ENCODE results near the gene CFAP221.

CFAP221 gene

DNA sequence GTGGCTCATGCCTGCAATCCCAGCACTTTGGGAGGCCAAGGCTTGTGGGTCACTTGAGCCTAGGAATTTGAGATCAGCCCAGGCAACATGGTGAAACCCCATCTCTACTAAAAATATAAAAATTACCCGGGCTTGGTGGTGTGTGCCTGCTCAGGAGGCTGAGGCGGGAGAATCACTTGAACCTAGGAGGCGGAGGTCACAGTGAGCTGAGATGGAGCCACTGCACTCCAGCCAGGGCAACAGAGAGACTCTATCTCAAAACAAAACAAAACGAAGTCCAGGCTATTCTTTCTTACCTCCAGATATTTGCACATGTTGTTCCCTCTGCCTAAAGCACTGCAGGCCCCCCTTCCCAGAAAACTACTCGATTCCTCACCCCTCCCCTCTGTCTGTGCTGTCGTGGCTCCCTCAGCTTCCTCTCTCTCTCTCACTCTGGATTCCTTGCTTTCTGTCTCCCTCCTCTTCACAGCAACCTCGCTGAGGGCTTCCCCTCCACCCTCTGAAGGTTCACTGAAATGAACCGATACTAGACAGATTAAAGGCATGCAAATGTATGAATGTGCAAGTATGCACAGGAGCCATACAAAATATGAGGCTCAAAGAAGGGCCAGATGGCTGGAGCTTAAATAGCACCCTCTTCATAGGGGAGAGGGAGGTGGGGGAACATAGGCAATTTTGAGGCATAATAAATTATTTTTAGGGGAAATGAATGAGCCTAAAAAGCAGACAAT is 153.2 kb downstream of the CFAP221 start:
- Histone ChIP-seq H3K36me3 (ENCODE audit: control insufficient read depth, insufficient read depth, low read length) (no peaks in the 10 kb centered on the region), H3K4me1 (ENCODE audit: control insufficient read depth, insufficient read depth, low read length) (peaks cover 26% of the 10 kb centered on the region), H3K4me3 (ENCODE audit: low read depth, low read length) (no peak overlapping the region), H3K27me3 (ENCODE audit: control insufficient read depth, insufficient read depth, low read length) (no peaks in the 10 kb centered on the region), H3K9me3 (ENCODE audit: control insufficient read depth, insufficient read depth, low read length) (no peaks in the 10 kb centered on the region), H3K9ac (ENCODE audit: low read depth, low read length) (no peak overlapping the region)

DNA sequence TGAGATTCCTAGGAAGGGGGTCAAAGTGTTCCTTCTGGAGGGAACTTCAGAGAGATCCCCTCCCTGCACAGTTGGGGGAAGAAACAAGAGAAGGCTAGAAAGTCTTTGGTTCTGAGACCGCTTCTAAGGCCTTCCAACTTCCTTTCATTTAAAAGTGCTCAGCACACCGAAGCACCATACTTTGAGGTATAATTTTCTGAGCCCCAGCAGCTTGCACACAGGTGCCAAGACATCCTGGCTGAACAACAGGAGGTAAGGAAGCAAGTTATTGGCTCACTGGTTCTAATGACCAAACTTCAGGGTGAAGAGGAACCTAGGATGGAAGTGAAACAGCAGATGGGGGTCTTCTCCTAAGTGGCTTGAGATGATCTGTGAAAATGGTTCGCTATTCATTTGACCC is 154.0 kb downstream of the CFAP221 start:
- Histone ChIP-seq H3K27me3 (ENCODE audit: control insufficient read depth, insufficient read depth, low read length) (no peaks in the 10 kb centered on the region), H3K4me1 (ENCODE audit: control insufficient read depth, insufficient read depth, low read length) (peaks cover 29% of the 10 kb centered on the region), H3K4me3 (ENCODE audit: low read depth, low read length) (no peak overlapping the region), H3K36me3 (ENCODE audit: control insufficient read depth, insufficient read depth, low read length) (no peaks in the 10 kb centered on the region), H3K9ac (ENCODE audit: low read depth, low read length) (no peak overlapping the region), H3K9me3 (ENCODE audit: control insufficient read depth, insufficient read depth, low read length) (no peaks in the 10 kb centered on the region)

DNA sequence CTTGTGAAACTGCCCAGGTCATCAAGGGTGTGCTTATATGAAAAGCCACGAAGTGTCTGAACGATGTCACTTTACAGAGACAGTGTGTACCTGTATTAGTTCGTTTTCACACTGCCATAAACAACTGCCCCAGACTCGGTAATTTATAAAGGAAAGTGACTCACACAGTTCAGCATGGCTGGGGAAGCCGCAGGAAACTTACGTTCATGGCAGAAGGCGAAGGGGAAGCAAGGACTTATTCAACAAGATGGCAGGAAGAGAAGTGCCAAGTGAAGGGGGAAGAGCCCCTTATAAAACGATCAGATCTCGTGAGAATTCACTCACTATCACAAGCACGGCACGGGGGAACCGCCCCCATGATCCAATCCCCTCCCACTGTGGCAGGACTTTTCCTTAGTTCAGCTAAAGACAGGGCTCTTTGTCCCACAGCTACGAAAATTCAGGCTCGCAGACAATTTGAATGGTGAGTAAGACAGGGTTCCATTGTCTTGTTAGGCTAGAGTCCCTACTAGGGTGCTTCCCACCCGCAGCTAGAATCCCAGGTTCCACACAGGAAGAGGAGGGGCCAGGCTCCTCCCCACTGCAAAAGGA is 154.9 kb downstream of the CFAP221 start:
- no peak overlapping the region for H3K9ac ChIP-seq (ENCODE audit: low read depth, low read length)
- H3K4me3 ChIP-seq (ENCODE audit: low read depth, low read length) = no peak overlapping the region
- no peaks in the 10 kb centered on the region for H3K27me3 ChIP-seq (ENCODE audit: control insufficient read depth, insufficient read depth, low read length)
- H3K4me1 ChIP-seq (ENCODE audit: control insufficient read depth, insufficient read depth, low read length) = peaks cover 29% of the 10 kb centered on the region
- H3K36me3 ChIP-seq (ENCODE audit: control insufficient read depth, insufficient read depth, low read length) = no peaks in the 10 kb centered on the region
- no peaks in the 10 kb centered on the region for H3K9me3 ChIP-seq (ENCODE audit: control insufficient read depth, insufficient read depth, low read length)

- Histone ChIP-seq H3K9me3 (ENCODE audit: control insufficient read depth, insufficient read depth, low read length) (no peaks in the 10 kb centered on the region), H3K36me3 (ENCODE audit: control insufficient read depth, insufficient read depth, low read length) (no peaks in the 10 kb centered on the region), H3K4me3 (ENCODE audit: low read depth, low read length) (no peak overlapping the region), H3K4me1 (ENCODE audit: control insufficient read depth, insufficient read depth, low read length) (peaks cover 22% of the 10 kb centered on the region), H3K9ac (ENCODE audit: low read depth, low read length) (no peak overlapping the region), H3K27me3 (ENCODE audit: control insufficient read depth, insufficient read depth, low read length) (no peaks in the 10 kb centered on the region)
Measured at GRCh38 chr2:119700866-119701265, 156.6 kb downstream of the CFAP221 start.

DNA sequence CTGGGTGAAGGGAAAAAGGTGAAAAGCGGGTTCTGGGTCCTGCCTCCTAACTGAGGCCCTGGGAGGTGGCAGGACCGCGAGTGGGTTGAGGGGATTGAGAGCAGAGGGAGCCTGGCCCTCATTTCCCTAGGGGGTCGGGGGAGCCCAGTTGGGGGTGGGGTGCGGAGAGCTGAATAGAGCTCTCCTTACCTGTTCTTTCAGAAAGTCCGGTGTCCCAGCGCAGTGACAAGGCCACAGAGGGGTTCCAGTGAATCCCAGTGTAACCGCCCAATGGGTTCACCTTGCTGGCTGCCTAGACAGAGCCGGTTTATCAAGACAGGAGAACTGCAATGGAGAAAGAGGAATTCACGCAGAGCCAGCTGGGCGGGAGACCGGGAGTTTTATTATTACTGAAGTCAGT is 157.1 kb downstream of the CFAP221 start:
- no peaks in the 10 kb centered on the region for H3K9me3 ChIP-seq (ENCODE audit: control insufficient read depth, insufficient read depth, low read length)
- H3K36me3 ChIP-seq (ENCODE audit: control insufficient read depth, insufficient read depth, low read length) = no peaks in the 10 kb centered on the region
- H3K4me1 ChIP-seq (ENCODE audit: control insufficient read depth, insufficient read depth, low read length) = peaks cover 22% of the 10 kb centered on the region
- H3K9ac ChIP-seq (ENCODE audit: low read depth, low read length) = no peak overlapping the region
- H3K27me3 ChIP-seq (ENCODE audit: control insufficient read depth, insufficient read depth, low read length) = no peaks in the 10 kb centered on the region
- no peak overlapping the region for H3K4me3 ChIP-seq (ENCODE audit: low read depth, low read length)

DNA sequence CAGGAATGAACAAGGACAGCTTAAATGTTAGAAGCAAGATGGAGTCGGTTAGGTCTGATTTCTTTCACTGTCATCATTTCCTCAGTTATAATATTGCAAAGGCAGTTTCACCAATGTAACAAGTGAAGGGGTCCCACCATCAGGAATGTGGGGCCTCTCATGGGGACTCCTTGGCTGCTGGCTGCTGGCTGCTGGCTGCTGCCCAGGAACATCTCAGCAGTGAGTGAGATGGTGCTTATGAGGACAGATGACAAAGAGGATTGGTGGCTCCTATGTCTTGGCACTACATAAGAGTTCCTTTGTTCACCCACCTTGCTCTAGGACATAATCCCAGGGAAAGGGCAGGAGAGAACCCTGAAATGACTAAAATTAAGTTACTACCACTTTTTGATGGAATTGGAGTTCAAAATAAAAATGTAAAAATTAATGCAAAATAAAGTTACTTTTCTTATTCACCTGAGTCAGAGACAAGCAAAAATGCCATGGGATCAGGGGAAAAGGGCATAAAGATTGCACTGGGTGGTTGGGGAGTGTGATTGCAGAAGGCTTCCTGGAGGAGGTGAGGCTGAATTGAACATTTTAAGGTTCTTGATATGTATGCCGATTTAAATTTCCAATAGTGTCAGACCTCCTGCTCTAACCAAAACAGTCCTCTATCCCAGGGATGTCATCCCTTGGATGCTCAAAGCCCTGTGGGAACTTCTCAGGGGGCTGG is 158.1 kb downstream of the CFAP221 start:
- Histone ChIP-seq H3K27me3 (ENCODE audit: control insufficient read depth, insufficient read depth, low read length) (no peaks in the 10 kb centered on the region), H3K9me3 (ENCODE audit: control insufficient read depth, insufficient read depth, low read length) (no peaks in the 10 kb centered on the region), H3K36me3 (ENCODE audit: control insufficient read depth, insufficient read depth, low read length) (no peaks in the 10 kb centered on the region), H3K4me1 (ENCODE audit: control insufficient read depth, insufficient read depth, low read length) (peaks cover 22% of the 10 kb centered on the region), H3K4me3 (ENCODE audit: low read depth, low read length) (no peak overlapping the region), H3K9ac (ENCODE audit: low read depth, low read length) (no peak overlapping the region)

DNA sequence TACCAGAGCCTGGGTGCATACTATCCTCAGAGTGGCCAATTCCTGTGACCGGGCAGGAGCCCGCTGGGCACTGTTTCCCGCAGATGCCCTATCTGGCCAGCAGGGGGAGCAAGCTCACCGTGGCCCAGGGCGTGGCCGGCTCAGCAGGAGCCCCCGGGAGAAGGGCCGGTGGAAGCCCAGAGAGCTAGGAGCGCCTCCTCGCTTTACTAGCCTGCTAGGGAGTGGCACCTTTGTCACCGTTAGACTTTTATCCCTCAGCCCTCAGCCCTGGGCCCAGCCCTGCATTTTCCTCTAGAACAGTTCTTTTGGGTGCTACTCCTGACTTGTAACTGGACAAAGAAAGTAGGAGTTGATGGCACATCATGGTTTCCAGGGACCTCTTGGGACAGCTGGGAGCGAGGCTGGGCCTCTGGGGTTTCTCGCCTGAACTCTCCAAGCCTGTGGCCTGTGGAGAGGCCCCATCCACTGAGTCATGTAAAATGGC is 158.7 kb downstream of the CFAP221 start:
- peaks cover 22% of the 10 kb centered on the region for H3K4me1 ChIP-seq (ENCODE audit: control insufficient read depth, insufficient read depth, low read length)

DNA sequence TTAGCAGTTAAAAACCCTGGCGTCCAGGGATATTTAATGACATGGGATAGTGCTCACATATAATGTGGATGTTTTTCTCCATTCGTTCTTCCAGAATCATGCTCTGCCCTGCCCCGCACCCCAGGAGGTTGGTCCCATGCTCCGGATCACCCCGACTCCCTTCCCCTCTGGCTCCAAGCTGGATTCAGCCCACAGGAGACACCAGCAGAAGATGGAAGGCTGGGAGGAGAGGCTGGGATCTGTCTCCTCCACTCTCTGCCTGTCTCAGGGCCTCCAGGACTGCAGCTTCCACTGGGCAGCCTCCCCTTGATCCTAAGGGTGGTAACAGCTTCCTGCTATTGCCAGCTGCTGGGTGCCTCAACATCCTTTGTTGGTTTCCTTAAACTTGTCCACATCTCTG is 159.3 kb downstream of the CFAP221 start:
- no peaks in the 10 kb centered on the region for H3K9me3 ChIP-seq (ENCODE audit: control insufficient read depth, insufficient read depth, low read length)
- peaks cover 22% of the 10 kb centered on the region for H3K4me1 ChIP-seq (ENCODE audit: control insufficient read depth, insufficient read depth, low read length)
- no peak overlapping the region for H3K9ac ChIP-seq (ENCODE audit: low read depth, low read length)
- H3K27me3 ChIP-seq (ENCODE audit: control insufficient read depth, insufficient read depth, low read length) = no peaks in the 10 kb centered on the region
- H3K4me3 ChIP-seq (ENCODE audit: low read depth, low read length) = no peak overlapping the region
- H3K36me3 ChIP-seq (ENCODE audit: control insufficient read depth, insufficient read depth, low read length) = no peaks in the 10 kb centered on the region

More for the DNA sequence above, 158.7 kb downstream of the CFAP221 start:
- H3K36me3 ChIP-seq (ENCODE audit: control insufficient read depth, insufficient read depth, low read length) = no peaks in the 10 kb centered on the region
- no peaks in the 10 kb centered on the region for H3K9me3 ChIP-seq (ENCODE audit: control insufficient read depth, insufficient read depth, low read length)
- no peak overlapping the region for H3K9ac ChIP-seq (ENCODE audit: low read depth, low read length)
- H3K27me3 ChIP-seq (ENCODE audit: control insufficient read depth, insufficient read depth, low read length) = no peaks in the 10 kb centered on the region
- no peak overlapping the region for H3K4me3 ChIP-seq (ENCODE audit: low read depth, low read length)

DNA sequence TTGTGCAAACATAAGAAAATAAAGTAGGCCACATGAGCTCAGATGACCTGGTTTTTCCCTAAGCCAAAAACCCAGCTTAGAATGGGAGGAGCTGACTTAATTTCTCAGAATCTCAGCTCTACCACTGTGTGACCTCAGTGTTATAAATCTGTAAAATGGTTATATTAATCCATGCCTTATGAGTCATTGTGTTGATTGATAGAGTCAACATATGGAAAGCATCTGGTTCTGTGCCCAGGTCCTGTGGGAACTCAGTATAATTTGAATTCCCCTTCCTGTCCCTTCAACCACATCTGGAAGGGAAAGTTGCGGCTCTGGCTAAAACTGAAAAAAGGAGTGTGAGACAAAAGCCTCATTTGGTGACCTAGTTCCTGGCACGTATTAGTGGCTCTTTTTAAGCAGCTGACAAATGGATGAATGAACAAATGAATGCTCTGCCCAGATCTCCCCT is 160.4 kb downstream of the CFAP221 start:
- no peak overlapping the region for H3K4me3 ChIP-seq (ENCODE audit: low read depth, low read length)
- no peaks in the 10 kb centered on the region for H3K9me3 ChIP-seq (ENCODE audit: control insufficient read depth, insufficient read depth, low read length)
- H3K4me1 ChIP-seq (ENCODE audit: control insufficient read depth, insufficient read depth, low read length) = peaks cover 16% of the 10 kb centered on the region
- no peak overlapping the region for H3K9ac ChIP-seq (ENCODE audit: low read depth, low read length)
- H3K36me3 ChIP-seq (ENCODE audit: control insufficient read depth, insufficient read depth, low read length) = no peaks in the 10 kb centered on the region
- no peaks in the 10 kb centered on the region for H3K27me3 ChIP-seq (ENCODE audit: control insufficient read depth, insufficient read depth, low read length)

DNA sequence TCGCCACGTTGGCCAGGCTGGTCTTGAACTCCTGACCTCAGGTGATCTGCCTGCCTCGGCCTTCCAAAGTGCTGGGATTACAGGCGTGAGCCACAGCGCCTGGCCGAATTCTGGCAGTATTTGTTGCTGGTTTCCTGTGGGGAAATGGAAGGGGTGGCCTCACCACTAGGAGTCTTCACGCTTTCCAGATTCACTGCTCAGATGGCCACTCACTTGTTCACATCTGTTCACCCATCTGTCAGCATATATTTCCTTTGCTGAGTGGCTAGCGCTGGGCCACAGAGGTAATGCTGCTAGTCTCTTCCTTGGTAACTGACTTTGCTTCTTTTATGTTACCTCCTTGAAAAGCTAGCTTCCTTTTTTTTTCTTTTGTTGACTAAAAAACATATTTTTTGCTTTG is 162.0 kb downstream of the CFAP221 start:
- Histone ChIP-seq H3K9me3 (ENCODE audit: control insufficient read depth, insufficient read depth, low read length) (no peaks in the 10 kb centered on the region), H3K27me3 (ENCODE audit: control insufficient read depth, insufficient read depth, low read length) (no peaks in the 10 kb centered on the region), H3K4me3 (ENCODE audit: low read depth, low read length) (no peak overlapping the region), H3K9ac (ENCODE audit: low read depth, low read length) (no peak overlapping the region), H3K4me1 (ENCODE audit: control insufficient read depth, insufficient read depth, low read length) (peaks cover 5% of the 10 kb centered on the region), H3K36me3 (ENCODE audit: control insufficient read depth, insufficient read depth, low read length) (no peaks in the 10 kb centered on the region)
